ENCODE measurements around the gene ARSB. TPM values are rescaled to one million over a fixed set of nuclear protein-coding genes. Genes with fewer than 3 reads are reported as not detected.
A peak's percentile ranks its signal among the peaks of the same experiment; 100 is the strongest.

Gene ARSB
- total RNA-seq, 1 donor: 38.4 TPM

DNA sequence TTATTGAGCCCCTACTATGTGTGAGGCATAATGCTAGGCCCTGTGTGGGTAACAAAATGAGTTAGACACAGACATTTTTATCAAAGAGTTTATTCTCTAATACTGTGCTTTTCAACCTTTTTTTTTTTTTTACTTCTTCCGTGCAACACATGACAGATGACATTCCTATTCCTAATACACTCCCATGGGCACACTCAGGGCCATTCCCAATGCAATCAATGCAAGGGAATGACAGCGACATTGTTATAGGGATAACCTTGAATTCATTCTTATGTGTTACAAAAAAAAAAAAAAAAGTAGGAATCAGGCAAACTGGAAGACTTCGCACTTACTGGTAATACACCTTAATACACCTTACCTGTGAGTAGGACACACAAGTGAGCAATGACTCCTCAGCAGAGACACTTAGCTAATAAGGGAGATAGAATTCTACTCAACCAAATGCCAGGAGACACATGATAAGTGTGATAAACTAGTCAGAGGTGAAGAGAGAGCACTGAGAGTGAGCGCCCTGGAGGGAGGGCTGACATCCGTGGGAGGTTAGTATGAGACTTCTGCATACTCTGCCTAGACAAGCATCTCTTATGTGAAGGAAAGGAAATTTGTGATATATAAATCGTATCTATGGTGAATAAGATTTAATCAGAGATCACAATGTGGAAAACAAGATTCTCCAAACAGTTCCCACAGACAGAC lies 21.0 kb upstream of the ARSB start:
- peaks cover 22% of the 10 kb centered on the region for H3K4me1 ChIP-seq (ENCODE audit: insufficient read depth, low read length)
- no peaks in the 10 kb centered on the region for H3K36me3 ChIP-seq (ENCODE audit: insufficient read depth, low read length)
- no peaks in the 10 kb centered on the region for H3K9me3 ChIP-seq (ENCODE audit: low read depth, low read length)
- no peaks in the 10 kb centered on the region for H4K20me1 ChIP-seq (ENCODE audit: insufficient read depth, low read length)
- TF ChIP-seq, protein P1, sequence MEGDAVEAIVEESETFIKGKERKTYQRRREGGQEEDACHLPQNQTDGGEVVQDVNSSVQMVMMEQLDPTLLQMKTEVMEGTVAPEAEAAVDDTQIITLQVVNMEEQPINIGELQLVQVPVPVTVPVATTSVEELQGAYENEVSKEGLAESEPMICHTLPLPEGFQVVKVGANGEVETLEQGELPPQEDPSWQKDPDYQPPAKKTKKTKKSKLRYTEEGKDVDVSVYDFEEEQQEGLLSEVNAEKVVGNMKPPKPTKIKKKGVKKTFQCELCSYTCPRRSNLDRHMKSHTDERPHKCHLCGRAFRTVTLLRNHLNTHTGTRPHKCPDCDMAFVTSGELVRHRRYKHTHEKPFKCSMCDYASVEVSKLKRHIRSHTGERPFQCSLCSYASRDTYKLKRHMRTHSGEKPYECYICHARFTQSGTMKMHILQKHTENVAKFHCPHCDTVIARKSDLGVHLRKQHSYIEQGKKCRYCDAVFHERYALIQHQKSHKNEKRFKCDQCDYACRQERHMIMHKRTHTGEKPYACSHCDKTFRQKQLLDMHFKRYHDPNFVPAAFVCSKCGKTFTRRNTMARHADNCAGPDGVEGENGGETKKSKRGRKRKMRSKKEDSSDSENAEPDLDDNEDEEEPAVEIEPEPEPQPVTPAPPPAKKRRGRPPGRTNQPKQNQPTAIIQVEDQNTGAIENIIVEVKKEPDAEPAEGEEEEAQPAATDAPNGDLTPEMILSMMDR (IDR thresholded peaks at IDR 0.05; ENCODE audit: extremely low read depth, low read depth, low read length): no peak
- H3K4me2 ChIP-seq (ENCODE audit: insufficient read depth, low read length): no peak overlapping the region
- H3K27ac ChIP-seq (ENCODE audit: low read depth, low read length): no peak overlapping the region
- no peaks in the 10 kb centered on the region for H3K79me2 ChIP-seq (ENCODE audit: insufficient read depth, low read length)
- no peak overlapping the region for H3K4me3 ChIP-seq (ENCODE audit: insufficient read depth, low read length)
- H2AFZ ChIP-seq (ENCODE audit: low read length): no peak overlapping the region
- H3K27me3 ChIP-seq (ENCODE audit: insufficient read depth, low read length): no peaks in the 10 kb centered on the region
- DNase-seq (ENCODE audit: insufficient read length, low spot score, missing footprints): no peak

- Histone ChIP-seq H3K9me3 (ENCODE audit: low read depth, low read length) (no peaks in the 10 kb centered on the region), H3K4me1 (ENCODE audit: insufficient read depth, low read length) (peaks cover 15% of the 10 kb centered on the region), H3K4me3 (ENCODE audit: insufficient read depth, low read length) (no peak overlapping the region), H3K27me3 (ENCODE audit: insufficient read depth, low read length) (no peaks in the 10 kb centered on the region), H3K27ac (ENCODE audit: low read depth, low read length) (no peak overlapping the region), H3K4me2 (ENCODE audit: insufficient read depth, low read length) (no peak overlapping the region), H2AFZ (ENCODE audit: low read length) (no peak overlapping the region), H3K79me2 (ENCODE audit: insufficient read depth, low read length) (no peaks in the 10 kb centered on the region), H4K20me1 (ENCODE audit: insufficient read depth, low read length) (no peaks in the 10 kb centered on the region), H3K36me3 (ENCODE audit: insufficient read depth, low read length) (no peaks in the 10 kb centered on the region)
- DNase-seq (ENCODE audit: insufficient read length, low spot score, missing footprints): no peak
- TF ChIP-seq, protein P1 (IDR thresholded peaks at IDR 0.05; ENCODE audit: extremely low read depth, low read depth, low read length): no peak
Observed at GRCh38 chr5:79005151-79005550, 20.0 kb upstream of the ARSB start.

- Histone ChIP-seq H3K79me2 (ENCODE audit: insufficient read depth, low read length) (no peaks in the 10 kb centered on the region), H3K27ac (ENCODE audit: low read depth, low read length) (peak overlapping the region; percentile 67), H4K20me1 (ENCODE audit: insufficient read depth, low read length) (no peaks in the 10 kb centered on the region), H3K9me3 (ENCODE audit: low read depth, low read length) (no peaks in the 10 kb centered on the region), H3K4me3 (ENCODE audit: insufficient read depth, low read length) (no peak overlapping the region), H3K36me3 (ENCODE audit: insufficient read depth, low read length) (no peaks in the 10 kb centered on the region), H3K4me2 (ENCODE audit: insufficient read depth, low read length) (peak overlapping the region; percentile 61), H3K4me1 (ENCODE audit: insufficient read depth, low read length) (peaks cover 14% of the 10 kb centered on the region), H3K27me3 (ENCODE audit: insufficient read depth, low read length) (no peaks in the 10 kb centered on the region), H2AFZ (ENCODE audit: low read length) (peak overlapping the region; percentile 59)
- TF ChIP-seq, protein P1 (IDR thresholded peaks at IDR 0.05; ENCODE audit: extremely low read depth, low read depth, low read length): no peak
- no peak for DNase-seq (ENCODE audit: insufficient read length, low spot score, missing footprints)
Observed at GRCh38 chr5:79002374-79002773, 17.3 kb upstream of the ARSB start.

DNA sequence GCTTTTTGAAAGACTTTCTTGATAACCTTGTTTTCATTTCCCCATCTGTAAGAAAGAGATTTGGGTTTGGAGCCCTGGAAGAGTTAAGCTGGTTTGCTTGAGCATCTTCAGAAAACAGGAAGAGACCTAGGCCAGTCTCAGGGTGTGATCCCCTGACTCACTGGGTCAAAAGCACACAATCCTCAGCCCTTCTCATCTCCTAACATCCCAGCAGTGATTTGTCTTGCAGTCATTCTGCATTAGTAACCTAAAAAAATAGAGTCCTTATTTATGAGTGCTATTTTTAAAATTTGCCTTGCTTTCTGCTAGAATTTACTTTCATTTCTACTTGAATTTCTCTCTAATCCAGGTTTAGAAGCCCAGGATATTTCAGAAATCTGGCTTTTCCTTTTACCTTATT lies 16.4 kb upstream of the ARSB start:
- no peaks in the 10 kb centered on the region for H4K20me1 ChIP-seq (ENCODE audit: insufficient read depth, low read length)
- TF ChIP-seq, protein P1 (IDR thresholded peaks at IDR 0.05; ENCODE audit: extremely low read depth, low read depth, low read length): no peak
- H3K9me3 ChIP-seq (ENCODE audit: low read depth, low read length): no peaks in the 10 kb centered on the region
- no peaks in the 10 kb centered on the region for H3K36me3 ChIP-seq (ENCODE audit: insufficient read depth, low read length)
- peak overlapping the region; percentile 61 for H3K4me2 ChIP-seq (ENCODE audit: insufficient read depth, low read length)
- no peaks in the 10 kb centered on the region for H3K79me2 ChIP-seq (ENCODE audit: insufficient read depth, low read length)
- peak overlapping the region; percentile 59 for H2AFZ ChIP-seq (ENCODE audit: low read length)
- DNase-seq (ENCODE audit: insufficient read length, low spot score, missing footprints): no peak
- peak overlapping the region; percentile 26 for H3K4me3 ChIP-seq (ENCODE audit: insufficient read depth, low read length)
- H3K27ac ChIP-seq (ENCODE audit: low read depth, low read length): peak overlapping the region; percentile 67
- H3K27me3 ChIP-seq (ENCODE audit: insufficient read depth, low read length): no peaks in the 10 kb centered on the region
- H3K4me1 ChIP-seq (ENCODE audit: insufficient read depth, low read length): peaks cover 14% of the 10 kb centered on the region
